Thyroid gland (tissue), 4 donors: ENCODE measurements around the gene PCBP3. TPM values are rescaled to one million over a fixed set of nuclear protein-coding genes. Genes with fewer than 3 reads are reported as not detected.

Experiments
- DNase-seq, 2 donors: peaks; one replicate each; pipeline ENCODE4 v3.0.0-alpha.2; 2019
- H3K27ac ChIP-seq, 3 donors: fragments of 200-600 bp; sonication (generic); 1 replicate in 2 of 3; 2 replicates in 1 of 3; pipeline ENCODE4 v1.5.1; 2016 to 2019; ENCODE audit warnings: mild to moderate bottlenecking in 1 of 3, moderate library complexity in 1 of 3
- H3K27me3 ChIP-seq: fragments of 200-600 bp; sonication (generic); one replicate; pipeline ENCODE4 v1.5.1; 2019
- H3K36me3 ChIP-seq, 2 donors: fragments of 200-600 bp; sonication (generic); one replicate each; pipeline ENCODE4 v1.5.1; 2016 to 2019
- H3K4me1 ChIP-seq, 2 donors: fragments of 200-600 bp; sonication (generic); one replicate each; pipeline ENCODE4 v1.5.1; 2017 to 2019
- H3K4me3 ChIP-seq, 3 donors: fragments of 200-600 bp; sonication (generic); replicated peaks in 1 of 3; 1 replicate in 2 of 3; 2 replicates in 1 of 3; pipeline ENCODE4 v1.5.1; 2016; ENCODE audit warnings: mild to moderate bottlenecking in 1 of 3
- H3K9me3 ChIP-seq: fragments of 200-600 bp; sonication (generic); one replicate; pipeline ENCODE4 v1.5.1; 2017
- CTCF ChIP-seq, 6 experiments: fragments of 200-600 bp in 3 of 6; fragments of 450-650 bp in 3 of 6; sonication (generic) in 3 of 6; IDR thresholded peaks; one replicate each; pipeline ENCODE4 v1.5.1; 2016 to 2019; ENCODE audit warnings: antibody characterized with exemption in 6 of 6, mild to moderate bottlenecking in 2 of 6, inconsistent platforms in 1 of 6, moderate library complexity in 1 of 6
- POLR2A ChIP-seq, 2 donors: fragments of 450-650 bp; IDR thresholded peaks; one replicate each; pipeline ENCODE4 v1.6.1; 2017; ENCODE audit warnings: antibody characterized with exemption in 2 of 2, mild to moderate bottlenecking in 2 of 2, moderate library complexity in 1 of 2
- WGBS, 2 donors: methylation state at CpG; one replicate each; pipeline ENCODE4 v1.1.5; 2017; 5-methylcytosine and 5-hydroxymethylcytosine counted together
- intact Hi-C: fragments of 100-400 bp; cut with DNase I; formaldehyde crosslinking; loops from one replicate; pipeline ENCODE4 v1.15.1; 2023
- total RNA-seq, 4 donors: library from RNA; depleted of rRNA; stranded (reverse); fragments of >200 nt; gene quantifications; one replicate each; pipeline ENCODE4 v1.2.3, GENCODE V29; 2016

The PCBP3 gene
- total RNA-seq, 4 donors from 2014 or later, result 0.33 to 0.98 (median 0.54) TPM; not detected in 1

- Histone ChIP-seq H3K36me3 (no peaks in the 10 kb centered on the region), H3K9me3 (no peaks in the 10 kb centered on the region), H3K4me1 (no peaks in the 10 kb centered on the region), H3K27ac (no peak overlapping the region), H3K27me3 (no peaks in the 10 kb centered on the region), H3K4me3 (no peak overlapping the region)
- DNase-seq, result no peak
- intact Hi-C loops, result no loop called here
- no peak for TF ChIP-seq POLR2A (IDR thresholded peaks at IDR 0.05)
- TF ChIP-seq CTCF (IDR thresholded peaks at IDR 0.05), result no peak
- WGBS, 2 donors, result 61 to 66% methylated on average over 11 of the region's 11 CpGs
These were observed 282.8 kb downstream of the PCBP3 start for GRCh38 chr21:45926281-45926680.

- no peaks in the 10 kb centered on the region for H3K4me1 ChIP-seq
- no peak overlapping the region for H3K27ac ChIP-seq
- no peak overlapping the region for H3K4me3 ChIP-seq
- H3K36me3 ChIP-seq, result no peaks in the 10 kb centered on the region
- no peak for TF ChIP-seq POLR2A (IDR thresholded peaks at IDR 0.05)
- TF ChIP-seq CTCF (IDR thresholded peaks at IDR 0.05), result no peak
- no peak for DNase-seq
- 63 to 67% methylated on average over 1 of the region's 1 CpG for WGBS, 2 donors
- no peaks in the 10 kb centered on the region for H3K9me3 ChIP-seq
- intact Hi-C loops, result no loop called here
- no peaks in the 10 kb centered on the region for H3K27me3 ChIP-seq
These were observed 283.5 kb downstream of the PCBP3 start for GRCh38 chr21:45927032-45927431.

- no peaks in the 10 kb centered on the region for H3K4me1 ChIP-seq
- DNase-seq, result no peak
- no peaks in the 10 kb centered on the region for H3K36me3 ChIP-seq
- no peaks in the 10 kb centered on the region for H3K9me3 ChIP-seq
- intact Hi-C loops, result no loop called here
- no peaks in the 10 kb centered on the region for H3K27me3 ChIP-seq
- no peak for TF ChIP-seq CTCF (IDR thresholded peaks at IDR 0.05)
- TF ChIP-seq POLR2A (IDR thresholded peaks at IDR 0.05), result no peak
- no peak overlapping the region for H3K4me3 ChIP-seq
- WGBS, 2 donors, result 85 to 96% methylated on average over 16 to 27 of the region's 34 CpGs
- no peak overlapping the region for H3K27ac ChIP-seq
These were observed 284.6 kb downstream of the PCBP3 start for GRCh38 chr21:45927851-45928850.

GRCh38 chr21:45929449-45929848 lies 285.9 kb downstream of the PCBP3 start:
- Histone ChIP-seq H3K4me1 (no peaks in the 10 kb centered on the region), H3K36me3 (no peaks in the 10 kb centered on the region), H3K9me3 (no peaks in the 10 kb centered on the region), H3K27ac (no peak overlapping the region), H3K4me3 (no peak overlapping the region), H3K27me3 (no peaks in the 10 kb centered on the region)
- 92 to 93% methylated on average over 10 to 11 of the region's 11 CpGs for WGBS, 2 donors
- DNase-seq, result no peak
- intact Hi-C loops, result no loop called here
- TF ChIP-seq CTCF (IDR thresholded peaks at IDR 0.05), result no peak

GRCh38 chr21:45930231-45930760 lies 286.8 kb downstream of the PCBP3 start:
- H3K27me3 ChIP-seq, result no peaks in the 10 kb centered on the region
- intact Hi-C loops, result no loop called here
- H3K36me3 ChIP-seq, result no peaks in the 10 kb centered on the region
- no peaks in the 10 kb centered on the region for H3K4me1 ChIP-seq
- no peak for DNase-seq
- TF ChIP-seq POLR2A (IDR thresholded peaks at IDR 0.05), result no peak
- TF ChIP-seq CTCF (IDR thresholded peaks at IDR 0.05), result no peak
- no peaks in the 10 kb centered on the region for H3K9me3 ChIP-seq
- H3K4me3 ChIP-seq, result no peak overlapping the region
- no peak overlapping the region for H3K27ac ChIP-seq
- 94 to 97% methylated on average over 9 of the region's 16 CpGs for WGBS, 2 donors
